Lung (tissue), 12 donors: ENCODE data around the gene RFX4. TPM values are rescaled to one million over a fixed set of nuclear protein-coding genes. Genes with fewer than 3 reads are reported as not detected.

ENCODE experiments used
- ATAC-seq: fragments of 200-7000 bp; cut with Tn5 transposase; one replicate; pipeline ENCODE4 v1.9.1; 2020; ENCODE audit warnings: moderate number of reproducible peaks; ENCODE audit not compliant: insufficient read depth, low FRiP score
- DNase-seq, 3 donors: peaks; one replicate each; pipeline ENCODE4 v3.0.0-alpha.2; 2013 to 2017
- H3K27ac ChIP-seq, 2 donors: one replicate each; pipeline ENCODE4 v1.5.1; 2013; ENCODE audit warnings: mild to moderate bottlenecking in 2 of 2, moderate library complexity in 2 of 2, control low read depth in 1 of 2, inconsistent platforms in 1 of 2, low read depth in 1 of 2, low read length in 1 of 2
- H3K27me3 ChIP-seq, 3 donors: one replicate each; pipeline ENCODE4 v1.5.1; 2013; ENCODE audit warnings: low read length in 2 of 3; ENCODE audit not compliant: control insufficient read depth in 3 of 3, insufficient read depth in 3 of 3
- H3K36me3 ChIP-seq, 4 donors: one replicate each; pipeline ENCODE4 v1.5.1; 2013; ENCODE audit warnings: low read length in 4 of 4, mild to moderate bottlenecking in 1 of 4, moderate library complexity in 1 of 4; ENCODE audit not compliant: control insufficient read depth in 4 of 4, insufficient read depth in 4 of 4
- H3K4me1 ChIP-seq, 5 donors: one replicate each; pipeline ENCODE4 v1.5.1; 2013; ENCODE audit warnings: low read length in 5 of 5, mild to moderate bottlenecking in 2 of 5, moderate library complexity in 1 of 5; ENCODE audit not compliant: control insufficient read depth in 5 of 5, insufficient read depth in 5 of 5
- H3K4me3 ChIP-seq: one replicate; pipeline ENCODE4 v1.5.1; 2013; ENCODE audit warnings: mild to moderate bottlenecking, control low read depth, moderate library complexity
- H3K9ac ChIP-seq, 2 donors: one replicate each; pipeline ENCODE4 v1.5.1; 2013; ENCODE audit warnings: low read length in 2 of 2, control low read depth in 1 of 2; ENCODE audit not compliant: insufficient read depth in 1 of 2
- H3K9me3 ChIP-seq, 4 donors: one replicate each; pipeline ENCODE4 v1.5.1; 2013; ENCODE audit warnings: low read length in 3 of 4, mild to moderate bottlenecking in 1 of 4, moderate library complexity in 1 of 4; ENCODE audit not compliant: control insufficient read depth in 4 of 4, insufficient read depth in 3 of 4
- CTCF ChIP-seq: IDR thresholded peaks from 2 replicates; pipeline ENCODE4 v1.5.1; 2012; ENCODE audit warnings: mild to moderate bottlenecking; ENCODE audit errors: control extremely low read depth, extremely low read depth
- WGBS, 2 donors: extraction: QIAGEN DNeasy Blood & Tissue Kit; methylation state at CpG; one replicate each; pipeline ENCODE4 v1.1.7; 2013; 5-methylcytosine and 5-hydroxymethylcytosine counted together
- polyA plus RNA-seq, 2 donors: library from polyadenylated mRNA; stranded (reverse); fragments of 200-250 nt; gene quantifications; one replicate each; pipeline ENCODE4 v1.2.1, GENCODE V29; 2013
- total RNA-seq, 2 donors: library from RNA; depleted of rRNA in 1 of 2; stranded (reverse); fragments of >200 nt in 1 of 2; gene quantifications; one replicate each; pipeline ENCODE4 v1.2.1, GENCODE V29; 2014 to 2021
- donor health status: control.
- donor health status: control.
- donor health status: Bipolar disorder and iron deficiency.
- donor health status: healthy.
- donor health status: DM: yes; HTN: yes; CAD: no.

RFX4 gene
- total and polyA plus RNA-seq, 4 donors: not detected

GRCh38 chr12:106594447-106594846, 11.6 kb downstream of the RFX4 start:
- Histone ChIP-seq H3K4me1 (no peaks in the 10 kb centered on the region), H3K27me3 (peaks cover 4 to 70% (median 47%) of the 10 kb centered on the region in 3 donors), H3K9ac (no peak overlapping the region), H3K9me3 (peaks cover 0 to 6% (median 0%) of the 10 kb centered on the region in 4 donors), H3K4me3 (no peak overlapping the region), H3K36me3 (no peaks in the 10 kb centered on the region), H3K27ac (no peak overlapping the region)
- TF ChIP-seq CTCF: no peak
- DNase-seq (peak in 1 of 3 donors; percentile 11), ATAC-seq (no peak)
- WGBS, 2 donors: 16 to 19% methylated on average over 17 of the region's 17 CpGs

- Histone ChIP-seq H3K4me3 (no peak overlapping the region), H3K36me3 (no peaks in the 10 kb centered on the region), H3K4me1 (no peaks in the 10 kb centered on the region), H3K27me3 (peaks cover 0 to 64% (median 39%) of the 10 kb centered on the region in 3 donors), H3K9ac (no peak overlapping the region), H3K9me3 (peaks cover 0 to 5% (median 0%) of the 10 kb centered on the region in 4 donors), H3K27ac (no peak overlapping the region)
- WGBS, 2 donors: 86 to 92% methylated on average over 3 of the region's 3 CpGs
- TF ChIP-seq CTCF: no peak
- no peak for DNase-seq
- ATAC-seq: no peak
Observed at GRCh38 chr12:106595268-106595667, 12.5 kb downstream of the RFX4 start.

DNA sequence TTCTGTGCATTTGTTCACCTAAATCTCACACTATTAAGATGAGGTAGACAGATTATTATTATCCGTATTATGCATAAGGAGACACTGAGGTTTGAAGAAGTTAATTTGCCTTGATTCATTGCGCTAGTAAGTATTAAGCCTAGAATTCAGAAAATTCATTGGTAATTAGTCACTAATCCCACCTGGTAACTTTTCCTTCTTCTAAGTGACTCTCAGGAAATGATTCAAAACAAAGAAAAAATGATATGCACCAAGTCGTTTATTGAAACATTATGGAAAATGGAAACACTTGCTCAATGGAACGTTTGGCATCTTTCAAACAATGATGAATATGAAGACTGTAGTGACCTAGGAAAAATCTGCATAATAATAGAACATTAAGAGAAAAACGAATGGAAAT, 15.2 kb downstream of the RFX4 start:
- TF ChIP-seq CTCF: no peak
- peaks cover 0 to 5% (median 0%) of the 10 kb centered on the region in 4 donors for H3K9me3 ChIP-seq
- H3K27me3 ChIP-seq: peaks cover 0 to 39% (median 28%) of the 10 kb centered on the region in 3 donors
- 52 to 58% methylated on average over 5 of the region's 5 CpGs for WGBS, 2 donors
- DNase-seq: no peak
- no peaks in the 10 kb centered on the region for H3K36me3 ChIP-seq
- no peak overlapping the region for H3K4me3 ChIP-seq
- no peak overlapping the region for H3K27ac ChIP-seq
- H3K9ac ChIP-seq: no peak overlapping the region
- ATAC-seq: no peak
- H3K4me1 ChIP-seq: no peaks in the 10 kb centered on the region

DNA sequence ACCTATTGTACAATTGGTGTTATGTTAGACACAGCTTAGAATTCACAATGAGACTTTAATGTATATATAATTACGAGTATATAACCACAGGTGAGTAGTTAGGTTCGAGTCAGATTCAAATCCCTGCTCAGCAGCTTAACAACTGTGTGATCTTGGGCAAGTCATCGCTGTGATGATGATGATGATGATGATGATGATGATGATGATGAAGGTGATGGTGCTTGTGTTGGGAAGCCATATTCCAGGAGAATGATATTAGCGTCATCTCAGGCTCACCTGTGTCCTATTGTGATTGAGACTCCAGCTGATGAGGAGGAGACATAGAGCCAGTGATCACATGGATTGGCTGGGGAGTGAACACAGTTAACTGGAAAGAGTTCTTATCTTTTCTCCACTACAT, 16.5 kb downstream of the RFX4 start:
- 90 to 93% methylated on average over 4 of the region's 4 CpGs for WGBS, 2 donors
- no peak for TF ChIP-seq CTCF

More for the DNA sequence above, 16.5 kb downstream of the RFX4 start:
- ATAC-seq: no peak
- no peaks in the 10 kb centered on the region for H3K4me1 ChIP-seq
- no peaks in the 10 kb centered on the region for H3K36me3 ChIP-seq
- no peak overlapping the region for H3K4me3 ChIP-seq
- H3K9ac ChIP-seq: no peak overlapping the region
- no peak overlapping the region for H3K27ac ChIP-seq
- peaks cover 0 to 4% (median 0%) of the 10 kb centered on the region in 4 donors for H3K9me3 ChIP-seq
- H3K27me3 ChIP-seq: peaks cover 0 to 27% (median 21%) of the 10 kb centered on the region in 3 donors
- DNase-seq: no peak
